GM18909 (cell line): Measurements from ENCODE around the gene DBNDD2.

ENCODE experiments used
- ATAC-seq: cut with Tn5 transposase; IDR thresholded peaks from one replicate; pipeline ENCODE4 v1.9.1; 2021; ENCODE audit warnings: mild to moderate bottlenecking; ENCODE audit not compliant: unreplicated experiment, poor library complexity

The DBNDD2 gene

DNA sequence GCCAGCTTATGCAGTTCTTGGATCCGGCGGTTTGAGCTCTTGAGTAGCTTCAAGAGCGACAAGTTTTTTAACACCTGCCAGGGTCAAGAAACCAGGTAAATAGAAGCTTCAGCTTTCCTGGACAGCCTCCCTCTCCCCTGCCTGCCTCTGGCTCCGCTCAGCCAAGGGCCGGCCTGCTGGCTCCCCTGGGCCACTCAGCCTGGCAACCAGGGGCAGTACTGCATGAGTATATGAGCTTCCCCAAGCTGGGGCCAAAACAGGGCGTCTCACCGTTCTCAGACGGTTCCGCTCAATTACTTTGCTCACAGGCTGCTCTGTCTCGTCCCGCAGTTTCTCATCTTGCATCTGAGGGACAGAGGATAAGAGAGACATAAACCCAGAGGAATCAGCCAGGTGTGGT lies 30.8 kb upstream of the DBNDD2 start:
- ATAC-seq: no peak

DNA sequence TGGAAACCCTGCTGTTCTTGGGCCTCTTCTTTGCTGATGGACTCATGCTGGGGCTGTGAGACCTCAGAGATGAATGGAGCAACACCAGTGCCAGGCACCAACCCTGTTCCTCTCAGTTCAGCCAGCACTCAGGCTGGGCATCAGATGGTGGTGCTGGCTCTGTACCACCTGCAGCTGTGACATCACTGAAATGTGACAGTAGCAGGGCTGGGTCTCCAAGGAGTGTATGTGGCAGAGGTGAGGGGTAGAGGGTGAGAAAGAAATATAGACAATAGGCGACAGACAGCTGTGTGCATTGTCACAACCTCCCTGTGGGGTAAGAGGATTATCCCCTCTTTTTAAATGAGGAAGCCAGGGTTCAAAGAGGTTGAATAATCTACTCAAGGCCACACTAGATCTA lies 29.9 kb upstream of the DBNDD2 start, which contains the start of gene TP53TG5:
Gene TP53TG5 (minus strand): TSS at position 135 of the 400 bp plus-strand sequence. CDS start 89 bp downstream, at position 46.
- ATAC-seq: no peak

DNA sequence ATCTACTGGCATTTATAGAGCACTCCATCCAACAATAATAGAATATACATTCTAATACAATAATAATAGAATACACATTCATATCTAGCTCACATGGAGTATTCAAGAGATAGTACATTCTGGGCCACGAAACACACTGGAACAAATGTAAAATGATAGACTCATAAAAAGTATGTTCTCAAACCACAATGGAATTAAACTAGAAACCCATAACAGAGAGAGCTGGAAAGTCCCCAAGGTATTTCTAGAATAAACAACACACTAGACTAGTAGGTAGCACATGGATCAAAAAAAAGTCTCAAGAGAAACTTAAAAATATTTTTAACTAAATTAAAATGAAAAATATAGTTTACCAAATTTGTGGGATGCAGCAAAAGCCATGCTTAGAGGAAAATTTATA lies 20.8 kb upstream of the DBNDD2 start:
- ATAC-seq: no peak

DNA sequence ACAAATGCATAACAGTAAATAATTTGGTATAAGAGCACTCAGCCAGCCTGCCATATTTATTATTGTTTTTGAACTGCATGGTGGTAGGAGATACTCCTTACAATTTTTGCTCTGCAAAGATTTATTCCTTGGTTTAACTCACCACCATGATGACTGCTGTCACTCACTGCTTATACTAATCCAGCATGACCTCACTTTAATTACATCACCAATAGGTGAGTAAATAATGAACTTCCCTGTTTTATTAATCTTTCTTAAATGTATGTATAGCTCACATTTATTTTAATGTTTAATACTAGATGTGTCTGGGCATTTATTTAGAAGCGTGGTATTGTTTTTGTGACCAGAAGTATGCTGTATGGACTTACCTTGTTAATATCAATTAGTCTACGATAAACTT lies 17.2 kb upstream of the DBNDD2 start:
- ATAC-seq: no peak

DNA sequence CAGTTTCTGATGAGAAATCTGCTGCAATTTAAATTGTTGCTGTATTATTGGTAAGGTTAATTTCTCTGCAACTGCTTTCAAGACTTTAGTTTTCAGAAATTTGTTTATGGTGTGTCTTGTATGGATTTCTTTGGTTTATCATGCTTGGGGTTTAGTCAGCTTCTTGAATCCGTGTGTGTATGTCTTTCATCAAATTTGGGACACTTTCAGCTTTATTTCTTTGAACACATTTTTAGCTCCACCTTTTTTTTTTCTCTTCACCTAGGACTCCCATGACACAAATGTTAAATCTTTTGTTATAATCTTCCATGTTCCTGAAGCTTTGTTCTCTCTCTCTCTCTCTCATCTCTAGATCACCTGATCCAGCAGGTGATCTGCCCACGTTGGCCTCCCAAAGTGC lies 16.5 kb upstream of the DBNDD2 start:
- no peak for ATAC-seq

- ATAC-seq: no peak
These were observed 15.4 kb upstream of the DBNDD2 start for GRCh38 chr20:45392733-45393132.

DNA sequence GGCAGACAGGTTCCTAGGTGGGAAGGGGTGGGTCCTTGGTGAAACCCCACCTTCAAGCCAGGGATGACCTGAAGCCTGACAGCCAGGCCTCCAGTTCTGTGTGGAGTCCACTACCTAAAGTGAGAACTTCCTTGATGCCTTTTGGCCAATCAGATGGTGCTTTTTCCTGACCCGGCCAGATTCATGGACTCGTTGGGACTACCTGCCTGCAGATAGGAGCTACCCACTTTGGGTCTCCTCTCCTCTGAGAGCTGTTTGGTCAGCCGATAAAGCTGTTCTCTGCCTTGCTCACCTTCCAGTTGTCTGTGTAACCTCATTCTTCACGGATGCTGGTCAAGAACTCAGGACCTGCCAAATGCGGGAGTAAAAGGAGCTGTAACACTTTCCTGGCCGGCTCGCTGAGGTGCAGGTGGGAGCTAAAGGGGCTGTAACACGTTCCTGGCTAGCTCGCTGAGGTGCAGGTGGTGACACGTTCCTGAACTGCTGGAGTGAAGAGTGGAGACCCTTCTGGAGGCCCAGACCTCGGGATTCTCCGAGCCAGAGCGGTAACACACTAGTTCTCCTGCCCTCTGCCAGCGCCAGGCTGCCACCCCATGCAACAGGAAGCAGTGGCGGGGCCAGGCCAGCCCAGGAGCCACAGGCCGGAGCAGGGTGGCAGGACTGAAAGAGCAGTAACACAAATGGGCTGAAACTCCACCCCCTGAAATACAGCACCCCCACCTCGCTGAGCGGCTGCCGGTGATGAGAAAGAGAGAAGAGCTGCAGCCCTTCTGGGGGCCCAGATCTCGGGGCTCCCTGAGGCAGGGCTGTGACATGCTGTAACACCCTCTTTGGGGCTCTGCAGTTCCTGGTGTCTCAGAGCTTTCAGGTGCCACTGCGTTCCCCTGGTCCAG lies 13.6 kb upstream of the DBNDD2 start:
- no peak for ATAC-seq

- ATAC-seq: no peak
These were observed 13.0 kb upstream of the DBNDD2 start for GRCh38 chr20:45395114-45395415.

- no peak for ATAC-seq
These were observed 9.1 kb upstream of the DBNDD2 start for GRCh38 chr20:45399018-45399417.

- ATAC-seq: no peak
These were observed 7.6 kb upstream of the DBNDD2 start for GRCh38 chr20:45400346-45401031.

- ATAC-seq: no peak
These were observed 5.1 kb upstream of the DBNDD2 start for GRCh38 chr20:45402946-45403345.

GRCh38 chr20:45404438-45404837 lies 3.7 kb upstream of the DBNDD2 start:
- no peak for ATAC-seq

DNA sequence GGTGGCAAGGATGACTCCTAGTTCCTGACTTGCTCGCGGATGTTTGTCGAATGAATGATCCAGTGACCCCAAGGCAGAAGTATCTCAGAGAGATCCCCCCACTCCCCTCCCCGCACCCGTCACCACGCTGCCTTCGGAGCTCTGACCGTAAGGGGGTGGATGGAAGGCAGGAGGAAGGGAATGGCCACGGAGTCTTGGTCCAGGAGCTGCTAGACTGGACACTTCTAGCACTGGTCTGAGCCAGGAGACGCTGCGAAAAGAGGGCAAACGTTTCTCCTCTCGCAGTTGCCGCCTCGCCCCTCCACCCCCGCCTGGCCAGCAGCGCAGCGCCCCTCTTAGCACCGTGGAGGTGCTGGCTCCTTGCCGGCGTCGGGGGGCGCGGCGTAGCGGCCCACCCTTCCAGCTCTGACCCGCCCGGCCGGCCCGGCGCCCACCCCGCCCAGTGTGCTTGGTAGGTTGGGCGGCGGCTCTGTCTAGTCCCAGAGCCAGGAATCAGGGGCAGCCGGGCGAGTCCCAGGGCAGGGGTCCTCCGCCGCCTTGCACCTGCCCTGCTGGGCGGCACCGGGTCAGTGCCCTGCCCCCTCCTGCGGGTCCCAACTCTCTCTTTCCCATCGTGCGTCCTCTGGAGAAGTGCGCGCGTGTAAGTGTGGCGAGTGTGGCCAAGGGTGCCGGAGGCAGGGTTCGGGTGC lies 2.4 kb upstream of the DBNDD2 start:
- ATAC-seq: no peak

DNA sequence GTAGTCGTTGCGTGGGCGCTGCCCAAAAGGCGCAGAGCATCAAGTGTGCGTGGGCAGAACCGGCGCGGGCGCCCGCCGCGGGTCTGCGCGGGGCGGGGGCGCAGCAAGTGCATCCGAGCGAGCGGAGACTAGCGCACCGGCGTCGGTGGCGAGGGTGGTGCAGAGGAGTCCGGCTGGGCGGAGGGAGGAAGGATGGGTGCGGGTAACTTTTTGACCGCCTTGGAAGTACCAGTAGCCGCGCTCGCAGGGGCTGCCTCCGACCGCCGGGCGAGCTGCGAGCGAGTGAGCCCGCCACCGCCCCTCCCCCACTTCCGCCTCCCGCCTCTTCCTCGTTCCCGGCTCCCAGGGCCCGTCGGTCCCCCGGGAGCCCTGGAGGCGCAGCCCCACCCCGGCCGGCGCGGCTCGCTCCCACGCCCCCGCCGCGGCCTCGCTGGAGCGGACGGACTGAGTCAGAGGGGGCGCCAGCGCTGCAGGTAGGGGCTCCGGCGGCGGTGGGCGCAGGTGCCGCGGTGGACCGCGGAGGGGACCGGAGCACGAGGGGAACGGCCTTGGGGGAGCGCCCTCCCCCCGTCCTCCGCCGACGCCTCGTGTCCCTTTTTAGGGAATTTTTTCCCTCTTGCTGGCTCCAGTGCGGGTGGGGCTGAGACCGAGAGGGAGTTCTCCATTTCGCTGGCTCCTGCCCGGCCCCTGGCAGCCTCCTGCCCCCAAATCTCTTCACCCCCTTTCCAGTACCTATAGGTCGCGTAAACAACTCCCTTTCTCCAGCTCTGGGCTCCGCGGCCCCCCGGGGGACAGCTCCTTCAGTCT lies 1.6 kb upstream of the DBNDD2 start:
- ATAC-seq: no peak

- no peak for ATAC-seq
These were observed 883 bp upstream of the DBNDD2 start for GRCh38 chr20:45407067-45407745.

GRCh38 chr20:45408646-45409213 lies 641 bp downstream of the DBNDD2 start:
- ATAC-seq: no peak

GRCh38 chr20:45409521-45410272 lies 1.6 kb downstream of the DBNDD2 start:
- no peak for ATAC-seq

GRCh38 chr20:45410887-45411286 lies 2.8 kb downstream of the DBNDD2 start:
- no peak for ATAC-seq

- ATAC-seq: no peak
These were observed 4.6 kb downstream of the DBNDD2 start for GRCh38 chr20:45412653-45413052.
